Measurements from ENCODE around the gene FCRLB. TPM values are rescaled to one million over a fixed set of nuclear protein-coding genes. Genes with fewer than 3 reads are reported as not detected.

Gene FCRLB
- total and polyA plus RNA-seq, 2 donors (not counting 1 experiment from before 2014, with no cell fraction given) = 3.8 to 6.4 TPM

DNA sequence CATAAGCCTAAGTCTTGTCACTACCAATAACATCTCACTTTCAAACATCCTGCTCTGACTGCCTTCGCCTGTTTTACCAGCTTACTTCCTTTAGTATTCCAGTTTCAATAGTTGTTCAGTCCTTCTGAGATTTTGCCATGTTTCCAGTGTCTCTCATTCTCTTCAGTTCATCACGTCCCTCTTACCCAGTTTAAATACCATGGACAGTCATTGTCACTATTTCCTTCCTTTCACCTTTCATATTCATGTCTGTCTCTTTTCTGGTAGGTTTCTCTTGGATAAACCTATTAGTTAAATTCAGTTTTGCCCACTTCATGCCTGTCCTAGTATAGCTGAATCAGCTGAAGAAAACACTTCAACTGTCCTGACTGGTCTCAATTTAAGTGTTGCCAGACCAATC is 50.6 kb downstream of the FCRLB start:
- 92% methylated on average over 1 of the region's 2 CpGs for WGBS (ENCODE audit: insufficient coverage)
- H3K27me3 Mint-ChIP-seq = no peaks in the 10 kb centered on the region
- H3K4me1 ChIP-seq (ENCODE audit: control insufficient read depth in 2 of 2, insufficient read depth in 2 of 2, low read length in 2 of 2) = peaks cover 43 to 52% of the 10 kb centered on the region in 2 donors
- H3K27ac ChIP-seq (ENCODE audit: low read length in 2 of 2) = peak overlapping the region in 1 of 2 donors; percentile 1
- TF ChIP-seq EZH2 (IDR thresholded peaks at IDR 0.05; ENCODE audit: borderline replicate concordance, insufficient read depth, low read depth, low read length, poor library complexity, severe bottlenecking) (no peak), CTCF (IDR thresholded peaks at IDR 0.05) (no peak)
- POLR2A ChIA-PET = interaction anchor here (0.7 kb wide), 2 partner anchors 465 to 1814 kb away, joined by 3 to 6 read pairs; no protein-coding TSS in a partner anchor
- peaks cover 33% of the 10 kb centered on the region for H3K4me1 Mint-ChIP-seq
- peaks cover 26% of the 10 kb centered on the region for H4K20me1 ChIP-seq (ENCODE audit: control insufficient read depth, insufficient read depth, low read length, poor library complexity, severe bottlenecking)
- intact Hi-C loops (cut with micrococcal nuclease) = no loop called here
- no peak overlapping the region for H3K27ac Mint-ChIP-seq
- H3K9me3 ChIP-seq (ENCODE audit: control extremely low read depth in 1 of 3, control insufficient read depth in 2 of 3, insufficient read depth in 1 of 3, low read length in 2 of 3) = no peaks in the 10 kb centered on the region
- H3K9me3 Mint-ChIP-seq (ENCODE audit: insufficient read depth) = no peaks in the 10 kb centered on the region
- H3K36me3 ChIP-seq (replicated peaks in 1 of 2; ENCODE audit: control extremely low read depth in 1 of 2, control insufficient read depth in 1 of 2, extremely low read depth in 1 of 2, insufficient read depth in 2 of 2, low read length in 1 of 2) = peaks cover 0 to 9% of the 10 kb centered on the region in 2 experiments
- no peak overlapping the region for H3K9ac ChIP-seq (ENCODE audit: low read length)
- CTCF ChIA-PET = interaction anchor here (0.6 to 1.6 kb wide), 3 partner anchors 9 to 268 kb away, joined by 3 to 4 read pairs (median 4); no protein-coding TSS in a partner anchor
- no peaks in the 10 kb centered on the region for H3K27me3 ChIP-seq (replicated peaks in 1 of 4; ENCODE audit: control extremely low read depth in 1 of 4, control insufficient read depth in 3 of 4, insufficient read depth in 4 of 4, low read length in 3 of 4)
- DNase-seq (no peak), ATAC-seq (ENCODE audit: low read depth) (no peak)
- peak overlapping the region; percentile 5 for H3K4me2 ChIP-seq (replicated peaks; ENCODE audit: low read depth, low read length, poor library complexity, severe bottlenecking)
- H2AFZ ChIP-seq (ENCODE audit: insufficient read depth, low read depth, low read length, poor library complexity, severe bottlenecking) = no peak overlapping the region
- peaks cover 98% of the 10 kb centered on the region for H3K79me2 ChIP-seq (ENCODE audit: control insufficient read depth, insufficient read depth, low read length)
- no peak overlapping the region for H3K4me3 ChIP-seq (ENCODE audit: control extremely low read depth in 1 of 5, extremely low read depth in 1 of 5, insufficient read depth in 1 of 5, low read depth in 2 of 5, low read length in 4 of 5)
- H3K4me3 Mint-ChIP-seq = no peak overlapping the region

GRCh38 chr1:161772397-161772796 is 51.1 kb downstream of the FCRLB start:
- Histone ChIP-seq H3K36me3 (replicated peaks in 1 of 2; ENCODE audit: control extremely low read depth in 1 of 2, control insufficient read depth in 1 of 2, extremely low read depth in 1 of 2, insufficient read depth in 2 of 2, low read length in 1 of 2) (peaks cover 0 to 9% of the 10 kb centered on the region in 2 experiments), H3K4me2 (replicated peaks; ENCODE audit: low read depth, low read length, poor library complexity, severe bottlenecking) (peak overlapping the region; percentile 9), H4K20me1 (ENCODE audit: control insufficient read depth, insufficient read depth, low read length, poor library complexity, severe bottlenecking) (peaks cover 26% of the 10 kb centered on the region), H3K9ac (ENCODE audit: low read length) (no peak overlapping the region), H3K4me3 (ENCODE audit: control extremely low read depth in 1 of 5, extremely low read depth in 1 of 5, insufficient read depth in 1 of 5, low read depth in 2 of 5, low read length in 4 of 5) (no peak overlapping the region), H3K27me3 (replicated peaks in 1 of 4; ENCODE audit: control extremely low read depth in 1 of 4, control insufficient read depth in 3 of 4, insufficient read depth in 4 of 4, low read length in 3 of 4) (no peaks in the 10 kb centered on the region), H3K9me3 (ENCODE audit: control extremely low read depth in 1 of 3, control insufficient read depth in 2 of 3, insufficient read depth in 1 of 3, low read length in 2 of 3) (no peaks in the 10 kb centered on the region), H3K27ac (ENCODE audit: low read length in 2 of 2) (peak overlapping the region in 1 of 2 donors; percentile 1), H3K79me2 (ENCODE audit: control insufficient read depth, insufficient read depth, low read length) (peaks cover 96% of the 10 kb centered on the region), H2AFZ (ENCODE audit: insufficient read depth, low read depth, low read length, poor library complexity, severe bottlenecking) (no peak overlapping the region), H3K4me1 (ENCODE audit: control insufficient read depth in 2 of 2, insufficient read depth in 2 of 2, low read length in 2 of 2) (peaks cover 42 to 52% of the 10 kb centered on the region in 2 donors)
- intact Hi-C loops (cut with micrococcal nuclease) = no loop called here
- CTCF ChIA-PET = interaction anchor here (0.6 to 1.6 kb wide), 3 partner anchors 10 to 269 kb away, joined by 3 to 4 read pairs (median 4); no protein-coding TSS in a partner anchor
- H3K4me3 Mint-ChIP-seq = no peak overlapping the region
- H3K9me3 Mint-ChIP-seq (ENCODE audit: insufficient read depth) = no peaks in the 10 kb centered on the region
- no peaks in the 10 kb centered on the region for H3K27me3 Mint-ChIP-seq
- POLR2A ChIA-PET = interaction anchor here (0.7 kb wide), 2 partner anchors 465 to 1814 kb away, joined by 3 to 6 read pairs; no protein-coding TSS in a partner anchor
- ATAC-seq (ENCODE audit: low read depth) = no peak
- peaks cover 28% of the 10 kb centered on the region for H3K4me1 Mint-ChIP-seq
- no peak for DNase-seq
- no peak for TF ChIP-seq EZH2 (IDR thresholded peaks at IDR 0.05; ENCODE audit: borderline replicate concordance, insufficient read depth, low read depth, low read length, poor library complexity, severe bottlenecking)
- TF ChIP-seq CTCF (IDR thresholded peaks at IDR 0.05) = no peak
- no peak overlapping the region for H3K27ac Mint-ChIP-seq

All from B cell (primary cell).